GM21381 (cell line): ENCODE measurements around the gene UPF1.

Experiments used
- ATAC-seq: cut with Tn5 transposase; IDR thresholded peaks from one replicate; pipeline ENCODE4 v1.9.1; 2021; ENCODE audit warnings: mild to moderate bottlenecking, moderate library complexity; ENCODE audit not compliant: unreplicated experiment

UPF1 gene

DNA sequence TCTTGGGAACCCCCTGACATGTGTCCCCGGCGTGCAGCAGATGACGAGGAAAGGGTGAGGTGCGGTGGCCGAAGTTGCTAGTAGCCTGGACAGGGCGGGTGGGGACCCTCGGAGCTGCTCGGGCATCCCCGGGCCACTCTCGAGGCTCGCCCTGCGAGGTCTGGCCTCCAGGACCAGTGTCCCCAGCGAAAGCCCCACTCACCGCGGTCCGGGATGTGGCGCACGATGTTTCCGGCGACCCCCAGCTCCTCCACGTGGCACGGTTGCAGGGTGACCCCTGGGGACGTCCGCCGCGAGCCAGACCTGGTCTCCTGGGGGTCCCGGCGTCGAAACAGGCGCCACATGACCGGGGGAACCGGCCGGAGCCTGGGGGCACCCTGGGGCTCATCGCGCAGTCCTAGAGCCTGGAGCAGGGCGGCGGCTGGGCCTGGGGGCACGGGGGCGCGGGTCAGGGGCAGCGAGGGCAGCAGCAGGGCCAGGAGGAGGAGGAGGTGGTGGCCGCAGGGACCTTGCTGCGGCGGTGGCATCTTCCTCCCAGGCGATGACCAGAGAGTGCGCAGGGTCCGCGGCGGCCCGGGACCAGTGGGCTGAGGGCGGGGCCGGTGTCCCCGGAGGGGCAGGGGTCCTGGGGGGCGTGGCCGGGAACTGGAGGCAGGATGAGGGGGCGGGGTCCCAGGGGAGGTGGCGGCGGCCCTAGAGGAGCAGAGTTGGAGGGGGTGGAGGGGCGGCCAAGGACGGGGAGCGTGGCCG is 38.2 kb downstream of the UPF1 start:
- no peak for ATAC-seq

DNA sequence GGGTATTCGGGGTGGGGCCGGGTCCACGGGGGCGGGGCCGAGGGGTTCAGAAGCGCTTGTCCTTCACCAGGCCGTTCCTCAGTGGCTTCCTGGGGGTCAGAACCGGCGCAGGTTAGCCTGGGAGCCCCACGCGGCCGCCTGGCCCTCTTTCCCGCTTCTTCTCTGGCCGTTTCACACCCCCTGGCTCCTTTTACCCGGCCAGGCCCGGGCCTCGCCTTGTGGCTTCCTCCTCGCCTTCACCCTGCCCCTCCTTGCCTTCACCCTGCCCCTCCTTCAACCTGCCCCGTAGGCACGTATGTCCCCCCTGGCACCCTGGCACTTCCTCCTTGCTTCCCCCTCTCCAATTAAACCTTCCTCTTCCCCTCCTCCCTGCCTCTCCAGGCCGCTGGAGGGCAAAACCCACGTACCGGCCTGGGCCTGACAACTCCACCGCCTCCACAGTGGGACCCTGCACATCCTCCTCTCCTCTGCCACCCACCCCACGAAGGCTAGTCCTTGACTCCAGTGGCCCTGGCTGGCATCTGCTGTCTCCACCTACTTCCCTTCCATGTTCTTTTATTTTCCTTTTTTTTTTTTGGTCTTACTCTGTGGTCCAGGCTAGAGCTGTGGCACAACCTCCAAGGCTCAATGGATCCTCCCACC is 38.9 kb downstream of the UPF1 start:
- ATAC-seq: no peak

DNA sequence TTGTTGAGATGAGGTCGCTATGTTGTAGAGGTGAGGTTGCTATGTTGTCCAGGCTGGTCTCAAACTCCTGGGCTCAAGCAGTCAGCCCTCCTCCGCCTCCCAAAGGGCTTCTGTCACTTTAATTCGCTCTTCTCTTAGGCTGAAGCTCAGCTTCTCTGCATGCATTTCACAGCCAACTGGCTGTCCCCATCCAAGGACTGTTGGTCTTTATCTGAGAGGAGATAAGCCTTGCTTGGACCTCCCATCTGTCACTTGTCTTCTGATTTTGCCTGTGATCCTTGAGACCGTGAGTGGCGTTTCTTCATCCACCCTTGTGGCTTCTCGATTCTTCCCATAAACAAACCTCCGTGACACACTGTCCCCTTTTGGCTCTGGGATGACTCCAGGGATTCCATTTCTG is 39.8 kb downstream of the UPF1 start:
- ATAC-seq: no peak

- ATAC-seq: no peak
Observed at GRCh38 chr19:18875726-18876125, 44.0 kb downstream of the UPF1 start.

DNA sequence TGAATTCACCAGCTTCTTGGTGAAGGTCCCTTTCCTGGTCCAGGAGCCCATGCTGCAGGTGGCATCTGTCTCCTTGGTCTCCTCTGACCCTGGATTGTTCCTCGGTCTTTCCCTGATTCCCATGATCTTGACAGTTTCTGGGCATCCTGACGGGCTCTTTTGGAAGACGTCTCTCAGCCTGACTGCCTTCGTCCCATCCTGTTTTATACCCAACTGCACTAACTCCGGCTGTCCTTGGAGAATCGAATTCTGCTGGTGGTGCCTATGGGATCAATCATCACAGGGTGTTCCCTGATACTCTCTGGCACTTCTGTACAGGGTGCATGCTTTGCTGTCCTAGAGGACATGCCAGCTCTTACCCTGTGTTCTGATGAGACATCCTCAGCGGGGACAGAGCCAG is 45.1 kb downstream of the UPF1 start:
- no peak for ATAC-seq

GRCh38 chr19:18878058-18878797 is 46.5 kb downstream of the UPF1 start:
- no peak for ATAC-seq

- ATAC-seq: no peak
Observed at GRCh38 chr19:18878858-18879578, 47.3 kb downstream of the UPF1 start.

DNA sequence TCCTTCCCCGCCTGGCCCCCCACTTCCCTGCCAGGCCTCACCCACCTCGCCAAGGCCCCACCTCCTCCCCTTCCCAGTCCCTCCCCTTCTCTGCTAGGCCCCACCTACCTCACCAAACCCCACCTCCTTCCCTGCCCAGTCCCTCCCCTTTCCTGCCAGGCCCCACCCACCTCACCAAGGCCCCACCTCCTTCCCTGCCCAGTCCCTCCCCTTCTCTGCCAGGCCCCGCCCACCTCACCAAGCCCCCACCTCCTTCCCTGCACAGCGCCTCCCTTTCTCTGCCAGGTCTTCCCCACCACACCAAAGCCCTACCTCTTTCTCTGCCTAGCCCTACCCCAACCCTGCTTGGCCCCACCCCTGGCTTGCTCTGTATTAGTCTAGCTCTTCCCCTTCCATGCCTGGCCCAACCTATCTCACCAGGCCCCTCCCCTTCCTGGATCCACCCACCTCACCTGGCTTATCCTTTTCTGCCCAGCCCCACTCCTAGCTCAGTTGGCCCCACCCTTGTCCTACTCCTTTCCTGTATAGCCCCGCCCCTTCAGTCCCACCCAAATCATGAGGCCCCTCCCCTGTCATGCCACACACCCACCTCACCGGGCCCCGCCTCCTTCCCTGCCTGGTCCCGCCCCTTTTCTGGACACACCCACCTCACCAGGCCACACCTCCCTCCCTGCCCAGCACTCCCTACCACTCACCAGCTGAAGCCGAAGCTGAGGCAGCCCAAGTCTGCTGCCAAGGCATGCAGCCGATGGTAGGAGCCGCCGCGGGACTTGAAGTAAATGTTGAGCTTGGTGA is 48.0 kb downstream of the UPF1 start:
- no peak for ATAC-seq

DNA sequence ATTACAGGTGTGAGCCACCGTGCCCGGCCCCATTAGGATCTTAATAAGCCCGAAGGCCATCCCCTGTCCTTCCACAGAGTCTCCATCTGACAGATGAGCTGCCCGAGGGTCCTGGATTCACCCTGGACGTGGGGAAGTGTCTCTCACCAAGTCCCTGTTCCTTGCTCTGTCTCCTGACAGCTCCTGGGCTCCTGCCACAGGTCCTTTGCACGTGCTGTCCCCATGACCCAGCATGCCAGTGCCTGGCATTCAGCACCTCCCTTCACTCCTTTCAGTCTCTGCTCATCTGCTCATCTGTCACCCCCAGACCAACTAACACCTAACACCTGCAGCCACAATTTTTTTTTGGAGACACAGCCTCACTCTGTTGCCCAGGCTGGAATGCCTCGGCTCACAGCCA is 49.7 kb downstream of the UPF1 start:
- ATAC-seq: no peak

GRCh38 chr19:18883526-18884304 is 52.0 kb downstream of the UPF1 start:
- ATAC-seq: no peak

GRCh38 chr19:18886972-18887371 is 55.2 kb downstream of the UPF1 start:
- ATAC-seq: no peak

DNA sequence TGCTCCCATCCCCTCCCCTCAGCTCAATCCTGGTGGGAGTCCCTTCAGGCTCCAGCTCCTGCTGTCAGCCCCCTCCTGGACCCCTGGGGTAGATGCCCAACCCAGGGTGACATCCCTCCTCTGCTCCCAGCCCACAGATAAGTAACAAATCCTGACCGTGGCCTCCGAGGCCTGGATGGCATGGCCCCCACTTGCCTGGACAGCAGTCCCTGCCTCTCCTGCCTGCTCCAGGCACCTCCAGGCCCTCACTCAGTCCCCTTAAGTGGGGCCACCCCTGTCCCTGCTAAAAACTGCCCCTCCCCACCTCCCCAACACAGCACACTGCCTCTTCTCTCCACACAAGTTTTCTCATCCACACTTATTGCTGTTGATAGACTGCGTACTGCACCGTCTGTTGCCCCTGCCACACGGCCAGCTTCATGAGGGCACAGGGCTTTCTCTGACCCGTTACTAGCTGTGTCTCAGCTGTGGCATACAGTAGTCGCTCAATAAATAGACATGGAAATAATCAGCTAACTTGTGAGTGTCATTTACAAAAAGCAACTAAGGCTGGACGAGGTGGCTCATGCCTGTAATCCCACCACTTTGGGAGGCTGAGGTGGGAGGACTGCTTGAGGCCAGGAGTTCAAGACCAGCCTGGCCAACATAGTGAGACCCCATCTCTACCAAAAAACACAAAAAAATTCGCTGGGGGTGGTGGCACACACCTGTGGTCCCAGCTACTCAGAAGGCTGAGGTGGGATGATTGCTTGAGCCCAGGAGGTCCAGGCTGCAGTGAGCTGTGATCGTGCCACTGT is 58.4 kb downstream of the UPF1 start:
- ATAC-seq: no peak

- no peak for ATAC-seq
Observed at GRCh38 chr19:18893587-18894253, 62.0 kb downstream of the UPF1 start.

GRCh38 chr19:18894254-18895037 is 62.7 kb downstream of the UPF1 start:
- no peak for ATAC-seq

GRCh38 chr19:18895038-18895823 is 63.5 kb downstream of the UPF1 start:
- ATAC-seq: no peak

DNA sequence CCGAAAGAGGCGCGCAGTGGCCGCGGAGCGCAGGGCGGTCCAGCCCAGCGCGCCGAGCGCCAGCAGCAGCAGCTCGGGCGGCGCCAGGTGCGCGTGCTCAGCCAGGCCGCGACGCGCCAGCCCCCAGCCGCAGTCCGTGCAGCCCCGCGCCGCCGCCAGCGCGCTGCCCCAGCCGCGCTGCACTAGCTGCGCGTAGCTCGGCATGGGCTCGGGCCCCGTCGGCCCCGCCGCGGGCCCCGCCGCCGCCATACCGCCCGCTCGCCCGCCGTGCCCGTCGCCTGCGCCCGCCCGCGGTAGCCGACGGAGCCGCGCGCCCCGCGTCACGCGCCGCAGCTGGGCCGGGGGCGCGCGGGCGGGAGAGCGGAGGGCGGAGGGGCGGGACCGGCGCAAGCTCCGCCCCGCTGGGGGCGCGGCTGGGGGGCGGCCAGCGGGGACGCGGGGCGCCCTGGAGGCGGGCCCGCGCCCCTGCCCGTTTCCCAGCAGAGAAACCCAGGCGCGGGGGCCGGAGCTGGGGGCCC is 64.1 kb downstream of the UPF1 start, which contains the start of gene CERS1:
Gene CERS1 (minus strand): TSS at position 335 of the 518 bp plus-strand sequence. CDS start 86 bp downstream, at position 249.
- ATAC-seq: no peak
